ENCODE results near the gene MYOCD. TPM values are rescaled to one million over a fixed set of nuclear protein-coding genes. Genes with fewer than 3 reads are reported as not detected.

The MYOCD gene
- total RNA-seq, 1 donor from 2014 or later: 8.7 TPM

DNA sequence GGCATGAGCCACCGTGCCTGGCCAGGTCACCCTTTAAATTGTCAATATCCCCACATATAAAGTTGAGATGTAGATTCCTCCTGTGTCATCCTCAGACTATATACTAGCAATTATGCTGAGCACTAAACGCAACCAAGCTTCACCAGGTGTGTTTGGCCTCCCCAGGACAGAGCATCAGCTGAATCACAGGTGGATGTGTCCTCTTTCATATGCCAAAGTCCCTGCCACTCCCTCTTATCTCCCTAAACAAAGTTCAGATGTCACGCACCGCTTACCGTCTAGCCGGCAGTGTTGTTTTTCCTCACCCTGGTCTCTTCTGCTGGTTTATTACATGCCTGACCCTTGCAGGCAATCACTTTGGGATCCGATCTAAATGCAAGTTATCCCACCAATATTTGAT lies 79.8 kb downstream of the MYOCD start:
- intact Hi-C loops (cut with micrococcal nuclease): no loop called here
- ChIA-PET CTCF (no interaction called here), POLR2A (no interaction called here)
- no peaks in the 10 kb centered on the region for H3K4me1 Mint-ChIP-seq
- H3K4me3 Mint-ChIP-seq: no peak overlapping the region
- H3K9me3 Mint-ChIP-seq: no peaks in the 10 kb centered on the region
- ATAC-seq (ENCODE audit: low read depth) (no peak), DNase-seq (no peak)
- no peak overlapping the region for H3K27ac Mint-ChIP-seq
- no peaks in the 10 kb centered on the region for H3K36me3 Mint-ChIP-seq (ENCODE audit: low read depth)
- peaks cover 4% of the 10 kb centered on the region for H3K27me3 Mint-ChIP-seq
- TF ChIP-seq, protein P1, sequence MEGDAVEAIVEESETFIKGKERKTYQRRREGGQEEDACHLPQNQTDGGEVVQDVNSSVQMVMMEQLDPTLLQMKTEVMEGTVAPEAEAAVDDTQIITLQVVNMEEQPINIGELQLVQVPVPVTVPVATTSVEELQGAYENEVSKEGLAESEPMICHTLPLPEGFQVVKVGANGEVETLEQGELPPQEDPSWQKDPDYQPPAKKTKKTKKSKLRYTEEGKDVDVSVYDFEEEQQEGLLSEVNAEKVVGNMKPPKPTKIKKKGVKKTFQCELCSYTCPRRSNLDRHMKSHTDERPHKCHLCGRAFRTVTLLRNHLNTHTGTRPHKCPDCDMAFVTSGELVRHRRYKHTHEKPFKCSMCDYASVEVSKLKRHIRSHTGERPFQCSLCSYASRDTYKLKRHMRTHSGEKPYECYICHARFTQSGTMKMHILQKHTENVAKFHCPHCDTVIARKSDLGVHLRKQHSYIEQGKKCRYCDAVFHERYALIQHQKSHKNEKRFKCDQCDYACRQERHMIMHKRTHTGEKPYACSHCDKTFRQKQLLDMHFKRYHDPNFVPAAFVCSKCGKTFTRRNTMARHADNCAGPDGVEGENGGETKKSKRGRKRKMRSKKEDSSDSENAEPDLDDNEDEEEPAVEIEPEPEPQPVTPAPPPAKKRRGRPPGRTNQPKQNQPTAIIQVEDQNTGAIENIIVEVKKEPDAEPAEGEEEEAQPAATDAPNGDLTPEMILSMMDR (IDR thresholded peaks at IDR 0.05): no peak

DNA sequence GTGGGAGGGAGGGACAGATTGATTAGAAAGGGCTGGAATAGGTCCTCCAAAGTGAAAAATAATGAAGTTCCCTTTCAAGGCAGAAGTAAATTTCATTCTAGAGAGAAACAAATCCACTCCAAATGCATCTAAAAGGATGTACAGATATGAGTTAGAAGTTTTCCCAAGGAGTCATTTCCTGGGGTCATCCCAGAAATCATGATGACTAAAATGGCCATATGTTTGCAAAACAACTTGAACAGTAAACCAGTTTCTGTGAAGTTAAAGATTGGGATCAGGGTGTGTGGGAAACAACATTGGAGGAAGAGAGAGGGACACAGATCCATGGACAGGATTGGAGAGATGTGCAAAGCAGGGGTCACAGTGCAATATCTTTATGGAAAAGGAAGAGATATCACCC lies 91.1 kb downstream of the MYOCD start:
- Mint-ChIP-seq H3K27ac (no peak overlapping the region), H3K4me1 (no peaks in the 10 kb centered on the region), H3K27me3 (peaks cover 1% of the 10 kb centered on the region), H3K36me3 (ENCODE audit: low read depth) (no peaks in the 10 kb centered on the region), H3K9me3 (no peaks in the 10 kb centered on the region), H3K4me3 (no peak overlapping the region)
- intact Hi-C loops (cut with micrococcal nuclease): no loop called here
- ChIA-PET CTCF (no interaction called here), POLR2A (no interaction called here)
- TF ChIP-seq, protein P1 (IDR thresholded peaks at IDR 0.05): no peak
- DNase-seq (no peak), ATAC-seq (ENCODE audit: low read depth) (no peak)

DNA sequence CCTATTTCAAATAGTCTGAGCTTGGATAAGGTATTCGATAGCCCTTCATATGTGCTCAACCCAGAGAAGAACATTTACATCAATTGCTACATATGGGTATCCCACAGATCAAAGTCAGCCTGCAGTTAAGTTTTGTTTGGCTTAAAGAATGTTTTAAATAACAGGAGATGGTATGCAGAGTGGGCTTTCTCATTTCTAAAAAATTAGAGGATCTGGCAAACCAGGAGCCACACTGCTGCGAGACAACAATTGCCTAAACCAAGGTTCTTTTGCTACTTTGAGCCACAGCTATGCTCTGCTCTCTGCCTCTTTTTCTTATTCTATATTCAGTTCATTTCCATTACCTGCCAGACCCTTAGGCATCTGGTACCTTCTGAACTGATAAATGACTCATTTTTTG lies 93.4 kb downstream of the MYOCD start:
- H3K36me3 Mint-ChIP-seq (ENCODE audit: low read depth): no peaks in the 10 kb centered on the region
- intact Hi-C loops (cut with micrococcal nuclease): no loop called here
- TF ChIP-seq, protein P1 (IDR thresholded peaks at IDR 0.05): no peak

DNA sequence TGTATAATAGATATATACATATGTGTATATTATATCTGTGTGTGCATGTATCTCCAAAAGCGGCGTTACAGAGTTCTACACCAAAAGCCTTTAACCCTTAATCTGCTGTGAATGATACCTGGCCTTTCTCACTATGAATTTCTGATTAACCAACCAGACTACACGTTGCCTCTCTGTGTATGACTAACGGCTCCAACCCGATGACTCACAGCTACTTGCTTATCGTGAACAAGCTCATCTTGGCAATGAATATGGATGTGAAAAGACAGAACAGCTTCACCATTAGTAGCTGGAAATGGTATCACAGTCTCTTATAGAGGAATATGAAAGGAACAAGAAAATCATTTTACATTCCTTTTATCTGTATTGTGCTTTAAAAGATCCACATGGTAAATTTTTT lies 99.9 kb downstream of the MYOCD start:
- ATAC-seq (ENCODE audit: low read depth) (no peak), DNase-seq (no peak)
- TF ChIP-seq, protein P1 (IDR thresholded peaks at IDR 0.05): no peak
- Mint-ChIP-seq H3K27ac (no peak overlapping the region), H3K4me1 (no peaks in the 10 kb centered on the region), H3K36me3 (ENCODE audit: low read depth) (no peaks in the 10 kb centered on the region), H3K9me3 (no peaks in the 10 kb centered on the region), H3K4me3 (no peak overlapping the region), H3K27me3 (peaks cover 4% of the 10 kb centered on the region)
- ChIA-PET POLR2A (interaction anchor here (0.6 kb wide), 1 partner anchor 84 kb away, joined by 3 read pairs; no protein-coding TSS in a partner anchor), CTCF (no interaction called here)
- intact Hi-C loops (cut with micrococcal nuclease): no loop called here

More for the DNA sequence above, 93.4 kb downstream of the MYOCD start:
- ATAC-seq (ENCODE audit: low read depth) (no peak), DNase-seq (no peak)
- H3K27me3 Mint-ChIP-seq: no peaks in the 10 kb centered on the region
- POLR2A ChIA-PET: no interaction called here
- H3K4me1 Mint-ChIP-seq: no peaks in the 10 kb centered on the region
- no peak overlapping the region for H3K4me3 Mint-ChIP-seq
- CTCF ChIA-PET: no interaction called here
- H3K9me3 Mint-ChIP-seq: no peaks in the 10 kb centered on the region
- no peak overlapping the region for H3K27ac Mint-ChIP-seq

DNA sequence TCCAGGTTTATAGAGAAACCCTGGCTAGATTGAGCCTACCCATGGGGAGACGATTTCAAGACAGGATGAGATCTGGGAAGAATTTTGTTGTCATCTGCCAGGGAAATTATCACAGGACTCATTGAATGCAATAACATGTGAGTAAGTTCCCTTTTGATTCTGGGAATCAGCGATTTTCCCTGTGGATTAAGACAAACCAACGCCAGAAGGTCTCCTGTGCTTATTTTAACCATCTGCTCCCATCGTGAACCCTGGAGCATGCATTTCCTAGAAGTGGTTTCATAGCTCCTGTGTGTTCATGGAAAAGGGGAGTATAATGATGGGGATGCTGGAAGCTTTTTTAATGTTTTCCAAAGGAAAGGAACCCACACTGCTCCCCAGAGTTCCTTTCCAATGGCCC lies 102.6 kb downstream of the MYOCD start:
- intact Hi-C loops (cut with micrococcal nuclease): no loop called here
- ChIA-PET CTCF (no interaction called here), POLR2A (no interaction called here)
- no peaks in the 10 kb centered on the region for H3K4me1 Mint-ChIP-seq
- H3K4me3 Mint-ChIP-seq: no peak overlapping the region
- peaks cover 4% of the 10 kb centered on the region for H3K27me3 Mint-ChIP-seq
- no peaks in the 10 kb centered on the region for H3K36me3 Mint-ChIP-seq (ENCODE audit: low read depth)
- no peak overlapping the region for H3K27ac Mint-ChIP-seq
- TF ChIP-seq, protein P1 (IDR thresholded peaks at IDR 0.05): no peak
- no peaks in the 10 kb centered on the region for H3K9me3 Mint-ChIP-seq
- DNase-seq: no peak
- ATAC-seq (ENCODE audit: low read depth): no peak
